ENCODE data around the gene FRMD8. TPM values are rescaled to one million over a fixed set of nuclear protein-coding genes. Genes with fewer than 3 reads are reported as not detected.

FRMD8 gene
- polyA plus RNA-seq, 3 donors = 33.7 to 41.2 (median 35.4) TPM

DNA sequence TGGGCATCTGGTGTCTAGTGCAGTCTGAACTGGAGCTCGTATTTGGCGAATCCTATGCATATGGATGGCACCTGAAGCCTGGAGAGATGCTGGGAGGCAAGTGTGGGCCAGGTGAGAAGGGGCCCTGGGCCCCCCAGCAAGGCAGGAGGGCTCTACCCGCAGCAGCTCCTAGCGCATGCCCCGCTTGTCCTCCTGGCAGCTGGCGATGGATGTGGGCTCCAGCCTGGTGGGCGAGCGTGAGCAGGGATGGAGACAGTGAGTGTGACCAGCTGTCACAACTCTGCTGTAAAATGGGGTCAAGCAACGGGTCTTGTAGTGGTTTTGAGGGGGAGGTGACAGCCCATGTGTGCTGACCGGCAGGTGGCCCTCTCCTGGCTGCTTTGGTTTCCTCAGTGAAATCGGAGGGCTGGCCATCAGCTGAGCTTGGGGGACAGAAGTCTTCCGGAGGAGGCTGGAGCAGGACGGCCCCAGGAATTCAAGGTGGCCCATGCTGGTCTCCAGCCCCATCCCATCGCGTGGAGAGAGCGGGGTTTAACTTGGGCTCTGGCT lies 12.0 kb downstream of the FRMD8 start:
- Mint-ChIP-seq H3K4me1 (peaks cover 6% of the 10 kb centered on the region), H3K9me3 (peaks cover 0 to 1% (median 0%) of the 10 kb centered on the region in 7 donors), H3K4me3 (no peak overlapping the region), H3K27me3 (ENCODE audit: low read depth in 3 of 3) (peaks cover 0 to 1% (median 0%) of the 10 kb centered on the region in 3 donors), H3K36me3 (peaks cover 58 to 90% of the 10 kb centered on the region in 2 donors), H3K27ac (peak overlapping the region in 1 of 7 donors; percentile 31)
- TF ChIP-seq CTCF (IDR thresholded peaks at IDR 0.05) = no peak
- no peak overlapping the region for H2AFZ ChIP-seq (ENCODE audit: insufficient read depth, low read depth, low read length, poor library complexity, severe bottlenecking)
- intact Hi-C loops (cut with micrococcal nuclease) = no loop called here
- H3K27ac ChIP-seq (ENCODE audit: low read depth in 1 of 2, low read length in 2 of 2) = no peak overlapping the region
- H3K9ac ChIP-seq (ENCODE audit: insufficient read depth, low read length, poor library complexity, severe bottlenecking) = no peak overlapping the region
- peaks cover 53% of the 10 kb centered on the region for H4K20me1 ChIP-seq (ENCODE audit: insufficient read depth, low read length)
- peaks cover 8 to 11% of the 10 kb centered on the region in 2 donors for H3K4me1 ChIP-seq (ENCODE audit: control insufficient read depth in 1 of 2, insufficient read depth in 2 of 2, low read length in 2 of 2)
- H3K4me3 ChIP-seq (replicated peaks in 1 of 3; ENCODE audit: low read depth in 2 of 3, low read length in 3 of 3) = no peak overlapping the region
- H3K27me3 ChIP-seq (ENCODE audit: control insufficient read depth in 2 of 2, insufficient read depth in 2 of 2, low read length in 2 of 2) = no peaks in the 10 kb centered on the region
- H3K79me2 ChIP-seq (ENCODE audit: insufficient read depth, low read length) = peaks cover 4% of the 10 kb centered on the region
- WGBS (ENCODE audit: insufficient coverage) = 98% methylated on average over 14 of the region's 16 CpGs
- DNase-seq = no peak
- H3K9me3 ChIP-seq (replicated peaks in 1 of 2; ENCODE audit: control insufficient read depth in 1 of 2, insufficient read depth in 1 of 2, low read length in 2 of 2) = no peaks in the 10 kb centered on the region
- no peak overlapping the region for H3K4me2 ChIP-seq (replicated peaks; ENCODE audit: extremely low read depth, low read length, poor library complexity, severe bottlenecking)
- peaks cover 69 to 89% of the 10 kb centered on the region in 2 donors for H3K36me3 ChIP-seq (replicated peaks in 1 of 2; ENCODE audit: control insufficient read depth in 1 of 2, insufficient read depth in 2 of 2, low read length in 2 of 2)

DNA sequence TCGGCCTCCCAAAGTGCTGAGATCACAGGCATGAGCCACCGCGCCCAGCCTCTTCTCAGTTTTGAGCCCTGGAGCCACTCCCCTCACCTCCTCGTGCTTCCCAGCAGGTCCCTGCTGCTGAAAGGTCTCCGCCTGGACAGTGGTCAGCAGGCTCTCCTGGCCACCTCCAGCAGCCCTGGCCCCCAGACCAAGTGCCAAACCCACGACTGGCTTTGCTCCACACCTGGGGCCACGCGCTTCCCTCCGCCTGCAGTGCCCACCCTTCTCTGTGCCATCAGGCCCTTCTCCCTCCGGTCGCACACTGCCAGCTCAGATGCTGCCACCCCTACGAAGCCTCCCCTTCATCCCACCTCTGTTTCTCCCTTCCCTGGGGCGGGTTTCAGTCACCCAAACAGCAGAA lies 12.8 kb downstream of the FRMD8 start:
- no peak for DNase-seq
- Histone ChIP-seq H3K79me2 (ENCODE audit: insufficient read depth, low read length) (no peaks in the 10 kb centered on the region), H3K4me2 (replicated peaks; ENCODE audit: extremely low read depth, low read length, poor library complexity, severe bottlenecking) (no peak overlapping the region), H3K4me3 (replicated peaks in 1 of 3; ENCODE audit: low read depth in 2 of 3, low read length in 3 of 3) (no peak overlapping the region), H3K27me3 (ENCODE audit: control insufficient read depth in 2 of 2, insufficient read depth in 2 of 2, low read length in 2 of 2) (no peaks in the 10 kb centered on the region), H3K9ac (ENCODE audit: insufficient read depth, low read length, poor library complexity, severe bottlenecking) (no peak overlapping the region), H2AFZ (ENCODE audit: insufficient read depth, low read depth, low read length, poor library complexity, severe bottlenecking) (no peak overlapping the region), H3K27ac (ENCODE audit: low read depth in 1 of 2, low read length in 2 of 2) (no peak overlapping the region), H4K20me1 (ENCODE audit: insufficient read depth, low read length) (peaks cover 53% of the 10 kb centered on the region), H3K4me1 (ENCODE audit: control insufficient read depth in 1 of 2, insufficient read depth in 2 of 2, low read length in 2 of 2) (peaks cover 16 to 19% of the 10 kb centered on the region in 2 donors), H3K36me3 (replicated peaks in 1 of 2; ENCODE audit: control insufficient read depth in 1 of 2, insufficient read depth in 2 of 2, low read length in 2 of 2) (peaks cover 61 to 81% of the 10 kb centered on the region in 2 donors), H3K9me3 (replicated peaks in 1 of 2; ENCODE audit: control insufficient read depth in 1 of 2, insufficient read depth in 1 of 2, low read length in 2 of 2) (no peaks in the 10 kb centered on the region)
- H3K27ac Mint-ChIP-seq = peak overlapping the region in 2 of 7 donors; percentile 46
- H3K36me3 Mint-ChIP-seq = peaks cover 58 to 85% of the 10 kb centered on the region in 2 donors
- no peak for TF ChIP-seq CTCF (IDR thresholded peaks at IDR 0.05)
- peaks cover 15% of the 10 kb centered on the region for H3K4me1 Mint-ChIP-seq
- peaks cover 0 to 1% (median 0%) of the 10 kb centered on the region in 7 donors for H3K9me3 Mint-ChIP-seq
- WGBS (ENCODE audit: insufficient coverage) = 94% methylated on average over 13 of the region's 13 CpGs
- intact Hi-C loops (cut with micrococcal nuclease) = no loop called here
- H3K27me3 Mint-ChIP-seq (ENCODE audit: low read depth in 3 of 3) = peaks cover 0 to 3% (median 0%) of the 10 kb centered on the region in 3 donors
- no peak overlapping the region for H3K4me3 Mint-ChIP-seq

Measured in CD14-positive monocyte (primary cell).